ENCODE data around the gene RGS7. TPM values are rescaled to one million over a fixed set of nuclear protein-coding genes. Genes with fewer than 3 reads are reported as not detected.

The RGS7 gene
- total RNA-seq, 2 donors from 2014 or later: not detected

DNA sequence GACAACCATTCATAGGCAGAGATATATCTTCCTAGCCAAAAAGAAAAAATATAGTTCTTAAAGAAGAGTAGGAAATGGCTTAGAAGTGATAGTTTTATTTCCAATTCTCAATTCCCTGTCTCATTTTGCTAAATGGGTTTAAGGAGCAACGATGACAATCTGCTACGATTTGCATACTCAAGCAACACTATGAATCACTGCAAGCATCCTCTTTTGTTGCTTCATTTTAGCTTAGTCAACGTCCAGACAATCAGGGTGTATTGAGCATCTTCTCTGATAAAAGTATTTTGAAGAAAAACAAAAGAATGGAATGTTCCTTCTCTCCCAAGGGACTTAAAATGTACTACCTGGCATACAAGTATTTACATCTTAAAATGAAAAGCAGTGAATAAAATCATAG lies 80.6 kb downstream of the RGS7 start:
- H3K27ac Mint-ChIP-seq: no peak overlapping the region
- no peaks in the 10 kb centered on the region for H3K27me3 Mint-ChIP-seq
- no peak for ATAC-seq
- no peaks in the 10 kb centered on the region for H3K36me3 Mint-ChIP-seq (ENCODE audit: low read depth)
- DNase-seq: no peak
- H3K4me3 Mint-ChIP-seq: no peak overlapping the region
- H3K9me3 ChIP-seq (ENCODE audit: control insufficient read depth, low read length, poor library complexity, severe bottlenecking): no peaks in the 10 kb centered on the region
- no peaks in the 10 kb centered on the region for H3K4me1 Mint-ChIP-seq

DNA sequence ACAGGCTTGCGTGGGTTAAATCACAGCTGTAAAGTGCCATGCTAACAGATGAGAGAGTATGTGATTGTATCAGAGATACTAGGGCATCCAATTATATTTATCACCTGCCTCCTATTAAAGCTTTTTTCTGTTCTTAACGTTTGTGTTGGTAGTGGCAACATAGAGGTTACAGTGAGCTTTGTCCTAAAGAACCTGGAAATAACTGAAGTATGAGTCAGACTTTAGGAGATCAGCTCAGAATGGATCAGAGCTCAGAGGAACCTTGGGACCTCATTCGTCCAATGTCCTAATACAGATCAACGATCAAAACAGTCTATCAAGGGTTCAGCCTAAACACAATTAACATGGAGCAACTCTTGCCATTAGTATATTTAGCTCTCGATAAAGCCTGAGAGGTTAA lies 81.0 kb downstream of the RGS7 start:
- no peaks in the 10 kb centered on the region for H3K36me3 Mint-ChIP-seq (ENCODE audit: low read depth)

DNA sequence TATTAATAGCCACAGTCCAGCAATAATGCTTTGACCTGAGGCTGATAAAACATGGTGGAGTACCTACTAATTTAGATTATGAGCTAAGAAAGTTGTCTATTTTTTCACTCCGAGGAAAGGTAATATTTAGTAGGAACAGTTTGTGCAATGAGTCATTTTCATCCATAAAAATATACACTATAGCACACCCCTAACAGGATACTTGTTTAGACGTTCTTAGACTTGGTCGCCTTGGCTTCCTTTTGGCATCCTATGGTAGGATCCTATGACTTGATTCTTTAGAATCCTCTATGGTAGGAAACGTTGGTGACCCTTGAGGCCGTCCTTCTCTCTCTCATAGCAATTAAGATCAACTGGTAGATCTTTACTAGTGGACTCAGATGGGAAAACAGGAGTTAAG lies 81.8 kb downstream of the RGS7 start:
- Mint-ChIP-seq H3K27me3 (no peaks in the 10 kb centered on the region), H3K27ac (no peak overlapping the region), H3K4me1 (no peaks in the 10 kb centered on the region), H3K4me3 (no peak overlapping the region), H3K36me3 (ENCODE audit: low read depth) (no peaks in the 10 kb centered on the region)
- ATAC-seq (no peak), DNase-seq (no peak)
- no peaks in the 10 kb centered on the region for H3K9me3 ChIP-seq (ENCODE audit: control insufficient read depth, low read length, poor library complexity, severe bottlenecking)

More for the DNA sequence above, 81.0 kb downstream of the RGS7 start:
- no peaks in the 10 kb centered on the region for H3K9me3 ChIP-seq (ENCODE audit: control insufficient read depth, low read length, poor library complexity, severe bottlenecking)
- ATAC-seq (no peak), DNase-seq (no peak)
- Mint-ChIP-seq H3K27ac (no peak overlapping the region), H3K27me3 (no peaks in the 10 kb centered on the region), H3K4me1 (no peaks in the 10 kb centered on the region), H3K4me3 (no peak overlapping the region)

DNA sequence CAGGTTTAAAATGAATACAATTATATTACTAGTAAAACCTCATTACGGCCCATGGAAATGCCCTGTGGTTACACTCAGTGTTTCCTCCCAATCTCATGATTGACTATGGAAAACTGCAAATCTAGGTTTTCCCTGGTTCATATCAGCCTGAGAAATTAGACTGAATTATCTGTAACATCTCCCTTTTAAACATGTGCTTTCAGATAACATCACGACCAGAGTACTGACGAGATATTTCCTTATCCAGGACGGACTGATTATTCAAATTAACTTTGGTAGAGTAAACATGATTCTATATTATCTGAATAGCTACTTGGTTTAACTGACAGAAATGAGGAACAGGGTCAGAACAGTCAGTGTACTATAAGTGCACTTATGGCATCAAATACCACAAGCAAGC lies 82.3 kb downstream of the RGS7 start:
- H3K27me3 Mint-ChIP-seq: no peaks in the 10 kb centered on the region
- H3K9me3 ChIP-seq (ENCODE audit: control insufficient read depth, low read length, poor library complexity, severe bottlenecking): no peaks in the 10 kb centered on the region
- DNase-seq: no peak
- no peaks in the 10 kb centered on the region for H3K36me3 Mint-ChIP-seq (ENCODE audit: low read depth)
- no peaks in the 10 kb centered on the region for H3K4me1 Mint-ChIP-seq
- no peak overlapping the region for H3K4me3 Mint-ChIP-seq
- no peak overlapping the region for H3K27ac Mint-ChIP-seq
- ATAC-seq: no peak

DNA sequence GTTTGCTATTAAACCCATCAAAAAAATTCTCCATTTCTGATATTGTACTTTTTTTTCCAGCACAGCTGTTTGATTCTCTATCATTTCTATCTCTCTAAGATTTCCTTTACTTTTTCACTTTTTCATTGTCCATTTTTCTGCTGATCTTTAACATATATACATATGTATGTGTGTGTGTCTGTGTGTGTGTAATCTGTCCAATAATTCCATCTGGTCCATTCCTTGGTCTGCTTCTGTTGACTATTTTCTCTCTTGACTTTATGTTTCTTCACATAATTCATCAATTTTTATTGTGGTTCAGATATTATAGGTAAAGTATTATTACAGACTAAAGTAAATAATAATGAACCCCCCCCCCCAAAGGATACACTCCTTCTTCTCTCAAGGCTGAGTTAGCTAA lies 84.2 kb downstream of the RGS7 start:
- no peaks in the 10 kb centered on the region for H3K27me3 Mint-ChIP-seq
- no peaks in the 10 kb centered on the region for H3K9me3 ChIP-seq (ENCODE audit: control insufficient read depth, low read length, poor library complexity, severe bottlenecking)
- H3K27ac Mint-ChIP-seq: no peak overlapping the region
- H3K36me3 Mint-ChIP-seq (ENCODE audit: low read depth): no peaks in the 10 kb centered on the region
- ATAC-seq: no peak
- no peak for DNase-seq
- H3K4me1 Mint-ChIP-seq: no peaks in the 10 kb centered on the region
- H3K4me3 Mint-ChIP-seq: no peak overlapping the region

DNA sequence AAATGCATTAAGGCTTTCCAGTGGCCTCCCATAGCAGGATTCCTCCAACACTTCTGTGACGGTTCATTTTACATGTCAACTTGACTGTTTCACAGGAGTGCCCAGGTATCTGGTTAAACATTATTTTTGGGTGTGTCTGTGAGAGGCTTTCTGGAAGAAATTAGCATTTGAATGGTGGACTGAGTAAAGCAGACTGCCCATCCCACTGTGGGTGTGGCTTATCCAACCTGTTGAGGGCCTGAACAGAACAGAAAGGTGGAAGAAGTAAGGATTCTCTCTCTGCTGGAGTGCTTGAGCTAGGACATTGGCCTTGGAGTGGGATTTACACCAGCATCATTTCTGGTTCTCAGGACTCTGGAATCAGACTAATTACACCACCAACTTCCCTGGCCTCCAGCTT lies 85.6 kb downstream of the RGS7 start:
- Mint-ChIP-seq H3K4me1 (no peaks in the 10 kb centered on the region), H3K27me3 (no peaks in the 10 kb centered on the region), H3K36me3 (ENCODE audit: low read depth) (no peaks in the 10 kb centered on the region), H3K4me3 (no peak overlapping the region), H3K27ac (no peak overlapping the region)
- H3K9me3 ChIP-seq (ENCODE audit: control insufficient read depth, low read length, poor library complexity, severe bottlenecking): no peaks in the 10 kb centered on the region
- DNase-seq: no peak
- no peak for ATAC-seq

DNA sequence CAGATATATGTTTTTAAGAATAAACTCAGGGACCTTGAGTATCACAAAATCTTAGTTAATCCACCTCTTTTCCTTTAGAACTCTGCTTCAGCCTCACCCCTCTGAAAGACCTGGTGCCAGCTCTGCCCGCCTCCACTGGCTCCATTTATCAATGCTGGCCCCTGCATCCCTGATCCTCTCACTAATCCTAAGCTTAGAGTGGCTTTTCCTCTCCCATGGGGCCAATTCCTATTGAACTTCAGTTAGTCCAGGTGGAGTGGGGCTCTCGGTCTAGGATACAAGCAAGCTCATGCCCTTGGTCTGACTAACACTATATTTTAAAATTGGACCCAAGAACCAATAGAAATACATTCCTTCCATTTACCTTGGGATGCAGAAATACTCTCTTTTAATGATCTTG lies 87.0 kb downstream of the RGS7 start:
- ATAC-seq (no peak), DNase-seq (no peak)
- H3K4me3 Mint-ChIP-seq: no peak overlapping the region
- H3K27ac Mint-ChIP-seq: no peak overlapping the region
- H3K36me3 Mint-ChIP-seq (ENCODE audit: low read depth): no peaks in the 10 kb centered on the region
- H3K4me1 Mint-ChIP-seq: no peaks in the 10 kb centered on the region
- H3K27me3 Mint-ChIP-seq: no peaks in the 10 kb centered on the region
- no peaks in the 10 kb centered on the region for H3K9me3 ChIP-seq (ENCODE audit: control insufficient read depth, low read length, poor library complexity, severe bottlenecking)

DNA sequence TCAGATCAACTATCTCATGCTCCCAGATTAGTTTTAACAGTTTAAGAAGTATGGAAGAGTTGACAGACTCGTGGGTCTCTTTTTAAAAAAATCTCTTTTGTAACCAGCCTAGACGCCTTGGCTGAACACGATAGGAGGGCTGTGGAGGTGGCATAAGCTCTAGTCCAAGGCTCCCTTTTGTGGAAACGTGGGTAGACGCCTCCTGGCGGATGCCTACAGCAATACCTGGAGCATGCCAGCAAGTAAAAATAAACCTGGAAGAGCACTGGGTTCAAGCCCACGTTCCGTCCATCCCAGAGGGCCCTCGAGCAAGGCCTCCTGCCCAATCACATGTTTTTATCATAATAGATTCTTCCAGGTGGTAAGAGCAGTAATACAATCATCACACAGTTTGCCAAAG lies 87.9 kb downstream of the RGS7 start:
- Mint-ChIP-seq H3K27me3 (no peaks in the 10 kb centered on the region), H3K27ac (no peak overlapping the region), H3K36me3 (ENCODE audit: low read depth) (no peaks in the 10 kb centered on the region), H3K4me1 (no peaks in the 10 kb centered on the region), H3K4me3 (no peak overlapping the region)
- H3K9me3 ChIP-seq (ENCODE audit: control insufficient read depth, low read length, poor library complexity, severe bottlenecking): no peaks in the 10 kb centered on the region
- ATAC-seq (no peak), DNase-seq (no peak)

DNA sequence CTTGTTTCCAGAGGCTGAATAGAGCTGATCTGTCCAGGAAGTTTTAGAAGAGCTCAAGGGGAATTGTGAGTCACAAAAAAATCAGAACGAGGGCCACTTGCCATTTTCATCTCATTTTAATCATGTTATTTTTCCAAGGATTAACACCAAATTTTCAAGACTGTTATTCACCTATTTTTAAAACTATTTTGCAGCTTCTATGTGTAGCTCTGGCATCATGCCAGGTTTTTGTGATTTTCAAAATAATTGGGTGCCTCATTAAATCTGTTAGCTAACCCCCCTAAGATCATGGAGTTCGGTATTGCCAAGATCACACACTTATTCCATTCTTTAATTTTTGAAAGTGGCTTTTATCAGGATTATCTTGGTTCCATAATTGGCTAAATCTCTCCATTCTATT lies 90.9 kb downstream of the RGS7 start:
- Mint-ChIP-seq H3K27me3 (no peaks in the 10 kb centered on the region), H3K36me3 (ENCODE audit: low read depth) (no peaks in the 10 kb centered on the region), H3K4me1 (no peaks in the 10 kb centered on the region), H3K4me3 (no peak overlapping the region), H3K27ac (no peak overlapping the region)
- DNase-seq: no peak
- ATAC-seq: no peak
- H3K9me3 ChIP-seq (ENCODE audit: control insufficient read depth, low read length, poor library complexity, severe bottlenecking): no peaks in the 10 kb centered on the region

DNA sequence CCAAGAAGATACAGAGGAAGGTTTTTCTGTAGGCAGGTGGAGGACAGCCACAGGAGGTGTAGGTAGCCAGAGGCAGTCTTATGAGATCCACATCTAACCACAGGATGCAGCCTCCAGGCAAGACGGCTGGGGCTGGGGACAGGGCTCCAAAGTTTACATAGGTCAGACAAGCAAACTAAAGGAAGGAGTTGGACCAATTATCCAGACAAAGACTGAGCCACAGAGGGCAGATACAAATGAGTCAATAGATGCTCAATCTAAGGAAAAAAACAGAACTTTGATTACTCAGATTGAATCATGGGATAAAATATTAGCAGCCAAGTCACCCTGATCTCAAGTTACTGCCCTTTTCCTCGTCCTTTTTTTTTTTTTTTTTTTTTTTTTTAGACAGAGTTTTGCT lies 91.6 kb downstream of the RGS7 start:
- H3K27me3 Mint-ChIP-seq: no peaks in the 10 kb centered on the region
- DNase-seq: no peak
- no peak overlapping the region for H3K4me3 Mint-ChIP-seq
- ATAC-seq: no peak
- H3K9me3 ChIP-seq (ENCODE audit: control insufficient read depth, low read length, poor library complexity, severe bottlenecking): no peaks in the 10 kb centered on the region
- no peak overlapping the region for H3K27ac Mint-ChIP-seq
- H3K36me3 Mint-ChIP-seq (ENCODE audit: low read depth): no peaks in the 10 kb centered on the region
- no peaks in the 10 kb centered on the region for H3K4me1 Mint-ChIP-seq

DNA sequence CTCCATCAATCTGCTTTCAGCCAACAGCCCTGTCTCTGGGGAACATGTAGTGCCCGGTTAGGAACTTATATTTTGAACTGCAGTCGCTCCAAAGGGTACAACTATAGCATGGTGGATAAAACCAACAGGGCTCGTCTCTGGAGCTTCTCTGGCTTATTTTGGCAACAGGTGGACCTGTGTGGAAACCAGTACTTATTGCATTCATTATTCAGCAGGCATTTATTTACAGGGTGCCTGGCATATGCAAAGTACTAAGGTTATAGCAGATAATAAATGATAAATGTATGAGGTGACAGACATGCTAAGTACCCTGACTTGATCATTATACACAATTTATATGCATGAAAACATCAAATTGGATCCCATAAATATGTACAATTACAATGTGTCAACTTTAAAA lies 93.7 kb downstream of the RGS7 start:
- H3K9me3 ChIP-seq (ENCODE audit: control insufficient read depth, low read length, poor library complexity, severe bottlenecking): no peaks in the 10 kb centered on the region
- H3K27ac Mint-ChIP-seq: no peak overlapping the region
- no peaks in the 10 kb centered on the region for H3K36me3 Mint-ChIP-seq (ENCODE audit: low read depth)
- DNase-seq: no peak
- no peak for ATAC-seq
- H3K4me3 Mint-ChIP-seq: no peak overlapping the region
- no peaks in the 10 kb centered on the region for H3K4me1 Mint-ChIP-seq
- no peaks in the 10 kb centered on the region for H3K27me3 Mint-ChIP-seq

DNA sequence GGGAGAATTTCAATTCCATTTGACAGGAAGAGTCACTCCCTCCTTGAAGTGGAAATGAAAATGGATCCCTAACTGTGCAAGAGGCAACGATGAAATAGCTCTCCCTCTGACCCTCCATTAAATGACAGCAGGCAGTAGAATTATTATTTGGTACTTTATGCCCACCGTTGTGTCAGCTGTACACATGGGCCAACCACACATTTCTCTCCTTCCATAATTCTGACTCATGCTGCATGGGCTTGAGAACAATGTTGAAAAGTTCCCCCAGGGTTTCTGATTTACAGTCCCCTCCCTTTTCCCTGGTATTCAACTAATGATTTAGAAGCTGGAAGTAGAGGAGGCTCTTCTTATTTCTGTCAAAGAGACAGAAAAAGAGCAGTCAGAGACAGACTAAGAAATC lies 103.5 kb downstream of the RGS7 start:
- Mint-ChIP-seq H3K4me3 (no peak overlapping the region), H3K27me3 (no peaks in the 10 kb centered on the region), H3K36me3 (ENCODE audit: low read depth) (no peaks in the 10 kb centered on the region), H3K4me1 (no peaks in the 10 kb centered on the region), H3K27ac (no peak overlapping the region)
- no peaks in the 10 kb centered on the region for H3K9me3 ChIP-seq (ENCODE audit: control insufficient read depth, low read length, poor library complexity, severe bottlenecking)
- no peak for DNase-seq
- ATAC-seq: no peak

DNA sequence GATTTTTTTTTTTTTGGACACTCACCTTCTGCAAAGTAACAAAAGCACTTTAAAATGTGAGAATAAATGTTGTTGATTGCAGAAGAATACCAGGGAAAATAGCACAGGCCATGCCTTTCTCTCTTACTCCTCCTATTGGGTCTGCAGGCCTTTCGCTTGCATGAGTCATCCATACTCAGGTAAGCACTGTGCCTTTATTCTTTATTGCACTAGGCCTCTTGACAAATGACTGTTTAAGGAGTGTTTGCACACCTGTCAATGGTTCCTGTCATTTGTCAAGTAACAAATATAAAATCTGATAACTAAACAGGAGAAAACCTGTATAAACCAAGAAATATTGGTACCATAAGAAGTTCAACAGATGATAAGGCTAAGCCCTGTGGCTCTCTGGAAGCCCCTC lies 106.5 kb downstream of the RGS7 start:
- Mint-ChIP-seq H3K4me3 (no peak overlapping the region), H3K4me1 (no peaks in the 10 kb centered on the region), H3K36me3 (ENCODE audit: low read depth) (no peaks in the 10 kb centered on the region), H3K27me3 (no peaks in the 10 kb centered on the region), H3K27ac (no peak overlapping the region)
- H3K9me3 ChIP-seq (ENCODE audit: control insufficient read depth, low read length, poor library complexity, severe bottlenecking): no peaks in the 10 kb centered on the region
- DNase-seq (no peak), ATAC-seq (no peak)

DNA sequence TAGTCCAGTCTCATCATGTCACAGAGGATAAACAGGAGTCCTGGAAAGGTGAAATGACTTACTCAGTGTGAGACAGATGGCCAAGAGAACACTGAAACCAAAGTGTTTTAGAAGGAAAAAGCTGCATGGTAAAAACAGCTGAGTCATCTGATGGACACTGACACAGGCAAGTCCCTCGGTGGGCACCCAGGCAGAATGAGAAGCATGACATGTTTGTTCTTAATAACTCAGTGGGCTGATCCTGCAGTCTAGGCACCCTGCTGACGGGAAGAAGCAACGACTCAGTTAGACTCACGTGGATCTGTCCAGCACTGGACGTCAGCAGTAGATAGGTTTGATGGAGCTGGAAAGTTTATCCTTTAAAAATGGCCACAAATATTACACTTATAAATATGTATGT lies 116.9 kb downstream of the RGS7 start:
- Mint-ChIP-seq H3K27ac (no peak overlapping the region), H3K27me3 (no peaks in the 10 kb centered on the region), H3K4me1 (no peaks in the 10 kb centered on the region), H3K36me3 (ENCODE audit: low read depth) (no peaks in the 10 kb centered on the region), H3K4me3 (no peak overlapping the region)
- no peaks in the 10 kb centered on the region for H3K9me3 ChIP-seq (ENCODE audit: control insufficient read depth, low read length, poor library complexity, severe bottlenecking)
- ATAC-seq: no peak
- DNase-seq: no peak

DNA sequence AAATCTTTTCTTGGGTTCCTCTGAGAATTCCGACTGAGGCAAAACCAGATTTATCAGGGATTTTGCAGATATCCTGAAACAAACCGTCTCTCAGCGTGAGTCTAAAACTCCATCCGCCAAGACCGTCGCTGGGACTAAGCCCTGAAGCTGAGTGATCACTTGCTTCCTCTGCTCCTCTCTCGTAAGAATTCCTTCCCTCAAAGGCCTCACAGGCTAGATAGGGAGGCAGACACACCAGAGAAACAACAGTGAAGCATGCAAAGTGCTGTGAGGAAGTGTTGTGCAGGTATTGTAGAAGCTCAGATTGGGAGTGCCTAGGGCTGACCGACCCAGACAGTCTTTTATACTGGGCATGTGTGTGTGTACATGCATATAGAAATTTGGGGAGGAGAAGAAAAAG lies 119.1 kb downstream of the RGS7 start:
- DNase-seq (no peak), ATAC-seq (no peak)
- no peak overlapping the region for H3K27ac Mint-ChIP-seq
- no peaks in the 10 kb centered on the region for H3K36me3 Mint-ChIP-seq (ENCODE audit: low read depth)
- no peaks in the 10 kb centered on the region for H3K27me3 Mint-ChIP-seq
- no peaks in the 10 kb centered on the region for H3K4me1 Mint-ChIP-seq
- no peaks in the 10 kb centered on the region for H3K9me3 ChIP-seq (ENCODE audit: control insufficient read depth, low read length, poor library complexity, severe bottlenecking)
- no peak overlapping the region for H3K4me3 Mint-ChIP-seq
